ENCODE results near the gene COA3. TPM values are rescaled to one million over a fixed set of nuclear protein-coding genes. Genes with fewer than 3 reads are reported as not detected.
A peak's percentile ranks its signal among the peaks of the same experiment; 100 is the strongest.

The COA3 gene
- polyA plus RNA-seq, 2 of the 4 experiments (the other 2 are of a cell fraction), result 126 to 131 TPM

DNA sequence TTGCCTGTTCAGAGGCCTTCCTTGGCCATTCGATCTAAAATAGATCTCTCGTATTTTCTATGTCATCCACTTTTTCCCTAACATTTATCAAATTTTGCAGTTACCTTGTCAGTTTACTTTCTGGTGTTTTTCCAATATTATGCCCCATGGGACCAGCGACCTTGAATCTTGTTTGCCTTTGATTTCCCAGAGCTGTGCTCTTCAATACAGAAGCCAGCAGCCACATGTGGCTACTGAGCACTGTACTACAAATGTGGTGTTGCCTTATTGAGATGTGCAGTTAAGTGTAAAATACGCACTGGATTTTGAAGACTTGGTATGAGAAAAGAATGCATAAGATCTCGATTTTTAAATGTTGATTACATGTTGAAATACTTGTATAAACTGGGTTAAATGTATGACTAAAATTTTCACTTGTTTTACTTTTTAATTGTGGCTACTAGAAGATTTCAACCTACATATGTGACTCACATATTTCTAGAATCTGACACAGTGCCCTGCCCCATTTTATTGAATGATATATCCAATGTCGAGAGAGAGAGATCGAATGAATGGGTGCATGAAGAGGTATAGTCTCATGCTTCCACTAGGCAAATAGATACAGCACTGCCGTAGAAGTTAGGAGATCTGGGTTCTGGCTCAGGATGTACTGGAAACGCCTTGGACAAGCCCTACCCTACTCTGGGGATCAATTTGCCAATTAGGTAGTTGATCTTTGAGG is 33.9 kb upstream of the COA3 start:
- 46% methylated on average over 9 of the region's 9 CpGs for WGBS (ENCODE audit: missing lambda C conversion rate)
- POLR2A ChIA-PET, result interaction anchor here (2.0 to 2.3 kb wide), 2 partner anchors 8 to 166 kb away, joined by 8 to 30 read pairs; partner anchors contain the start of genes BECN1 and RPL27
- CTCF ChIA-PET, result interaction anchor here (0.7 to 6.4 kb wide), 14 partner anchors 10 to 284 kb away, joined by 3 to 81 read pairs (median 6); partner anchors contain the start of genes AOC2, BECN1 and PSMC3IP
- TF ChIP-seq HOXA7 (CRISPR knock-in tag; IDR thresholded peaks at IDR 0.05) (peak; percentile 57; the same call in 1 of the 2 replicates), MAFK (IDR thresholded peaks at IDR 0.05; ENCODE audit: partially characterized antibody) (no peak), FOSL2 (IDR thresholded peaks at IDR 0.05) (no peak), FOSL2 (CRISPR knock-in tag; IDR thresholded peaks at IDR 0.05) (peak; percentile 14; the same call in 1 of the 2 replicates), ZFP36 (IDR thresholded peaks at IDR 0.05; ENCODE audit: borderline replicate concordance, partially characterized antibody) (no peak)
- H3K9me3 ChIP-seq, result no peaks in the 10 kb centered on the region
- H3K4me3 ChIP-seq, result peak overlapping the region; percentile 94
- H3K4me1 ChIP-seq, result peaks cover 22% of the 10 kb centered on the region
- H3K4me2 ChIP-seq, result peak overlapping the region; percentile 85
- peak; percentile 19 to 43; a peak in 5 of 6 replicates for ATAC-seq
- peak in 1 of 2 experiments; percentile 27 for DNase-seq (ENCODE audit: low read depth in 1 of 2, low spot score in 1 of 2)
- peak overlapping the region; percentile 95 to 96 for H3K27ac ChIP-seq
- no peak for FAIRE-seq

DNA sequence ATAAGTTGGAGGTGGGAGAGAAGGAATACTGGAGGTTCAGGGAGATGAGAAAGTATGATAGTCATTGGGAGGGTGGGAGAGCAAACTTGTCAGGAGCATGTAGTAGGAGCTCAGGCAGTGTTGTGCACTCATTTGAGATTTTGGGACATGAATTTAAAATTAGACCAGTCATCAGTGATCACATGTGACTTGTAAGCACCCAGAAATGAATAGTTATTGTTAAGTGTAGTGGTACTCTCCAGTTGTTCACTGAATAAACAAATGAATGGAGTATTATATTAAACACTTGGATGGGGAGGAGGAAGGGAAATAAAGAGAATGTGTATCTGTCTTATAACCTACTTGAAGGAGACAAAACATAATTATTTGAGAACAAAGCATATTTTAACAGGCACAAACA is 32.5 kb upstream of the COA3 start:
- ChIA-PET CTCF (interaction anchor here (1.0 to 6.4 kb wide), 3 partner anchors 11 to 65 kb away, joined by 3 to 81 read pairs (median 11); partner anchors contain the start of gene AOC2), POLR2A (interaction anchor here (1.2 kb wide), 1 partner anchor 253 kb away, joined by 3 read pairs; no protein-coding TSS in a partner anchor)
- H3K9me3 ChIP-seq, result no peaks in the 10 kb centered on the region
- no peak for FAIRE-seq
- TF ChIP-seq, protein P1, sequence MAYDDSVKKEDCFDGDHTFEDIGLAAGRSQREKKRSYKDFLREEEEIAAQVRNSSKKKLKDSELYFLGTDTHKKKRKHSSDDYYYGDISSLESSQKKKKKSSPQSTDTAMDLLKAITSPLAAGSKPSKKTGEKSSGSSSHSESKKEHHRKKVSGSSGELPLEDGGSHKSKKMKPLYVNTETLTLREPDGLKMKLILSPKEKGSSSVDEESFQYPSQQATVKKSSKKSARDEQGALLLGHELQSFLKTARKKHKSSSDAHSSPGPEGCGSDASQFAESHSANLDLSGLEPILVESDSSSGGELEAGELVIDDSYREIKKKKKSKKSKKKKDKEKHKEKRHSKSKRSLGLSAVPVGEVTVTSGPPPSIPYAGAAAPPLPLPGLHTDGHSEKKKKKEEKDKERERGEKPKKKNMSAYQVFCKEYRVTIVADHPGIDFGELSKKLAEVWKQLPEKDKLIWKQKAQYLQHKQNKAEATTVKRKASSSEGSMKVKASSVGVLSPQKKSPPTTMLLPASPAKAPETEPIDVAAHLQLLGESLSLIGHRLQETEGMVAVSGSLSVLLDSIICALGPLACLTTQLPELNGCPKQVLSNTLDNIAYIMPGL (CRISPR knock-in tag; IDR thresholded peaks at IDR 0.05; ENCODE audit: borderline replicate concordance), result no peak
- TF ChIP-seq, protein P2, sequence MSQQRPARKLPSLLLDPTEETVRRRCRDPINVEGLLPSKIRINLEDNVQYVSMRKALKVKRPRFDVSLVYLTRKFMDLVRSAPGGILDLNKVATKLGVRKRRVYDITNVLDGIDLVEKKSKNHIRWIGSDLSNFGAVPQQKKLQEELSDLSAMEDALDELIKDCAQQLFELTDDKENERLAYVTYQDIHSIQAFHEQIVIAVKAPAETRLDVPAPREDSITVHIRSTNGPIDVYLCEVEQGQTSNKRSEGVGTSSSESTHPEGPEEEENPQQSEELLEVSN (IDR thresholded peaks at IDR 0.05; ENCODE audit: borderline replicate concordance, low read depth), result no peak
- no peak for TF ChIP-seq HEYL (CRISPR knock-in tag; IDR thresholded peaks at IDR 0.05)
- TF ChIP-seq SREBF2 (IDR thresholded peaks at IDR 0.05), result no peak
- TF ChIP-seq CBX2 (IDR thresholded peaks at IDR 0.05; ENCODE audit: borderline replicate concordance, low read depth), result no peak
- TF ChIP-seq ZSCAN20 (CRISPR knock-in tag; IDR thresholded peaks at IDR 0.05), result no peak
- TF ChIP-seq FOXS1 (CRISPR knock-in tag; IDR thresholded peaks at IDR 0.05), result no peak
- TF ChIP-seq, protein P3, sequence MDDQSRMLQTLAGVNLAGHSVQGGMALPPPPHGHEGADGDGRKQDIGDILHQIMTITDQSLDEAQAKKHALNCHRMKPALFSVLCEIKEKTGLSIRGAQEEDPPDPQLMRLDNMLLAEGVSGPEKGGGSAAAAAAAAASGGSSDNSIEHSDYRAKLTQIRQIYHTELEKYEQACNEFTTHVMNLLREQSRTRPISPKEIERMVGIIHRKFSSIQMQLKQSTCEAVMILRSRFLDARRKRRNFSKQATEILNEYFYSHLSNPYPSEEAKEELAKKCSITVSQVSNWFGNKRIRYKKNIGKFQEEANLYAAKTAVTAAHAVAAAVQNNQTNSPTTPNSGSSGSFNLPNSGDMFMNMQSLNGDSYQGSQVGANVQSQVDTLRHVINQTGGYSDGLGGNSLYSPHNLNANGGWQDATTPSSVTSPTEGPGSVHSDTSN (IDR thresholded peaks at IDR 0.05), result no peak
- TF ChIP-seq NFE2L2 (conservative IDR thresholded peaks at IDR 0.05; ENCODE audit: low read length), result no peak
- TF ChIP-seq RAD21 (conservative IDR thresholded peaks at IDR 0.05 in 1 of 2, IDR thresholded peaks at IDR 0.05 in 1 of 2), result no peak
- TF ChIP-seq FOSL2 (IDR thresholded peaks at IDR 0.05), result no peak
- no peak for TF ChIP-seq FOSL2 (CRISPR knock-in tag; IDR thresholded peaks at IDR 0.05)
- TF ChIP-seq EHF (CRISPR knock-in tag; IDR thresholded peaks at IDR 0.05), result no peak
- TF ChIP-seq EP300 (IDR thresholded peaks at IDR 0.05), result no peak
- TF ChIP-seq CHD2 (IDR thresholded peaks at IDR 0.05; ENCODE audit: low read length, partially characterized antibody), result no peak
- no peak for TF ChIP-seq RNF2 (IDR thresholded peaks at IDR 0.05; ENCODE audit: borderline replicate concordance, low read depth)
- TF ChIP-seq KDM1A (IDR thresholded peaks at IDR 0.05; ENCODE audit: low read depth), result no peak
- no peak for TF ChIP-seq HOXA7 (CRISPR knock-in tag; IDR thresholded peaks at IDR 0.05)
- H3K4me1 ChIP-seq, result peaks cover 22% of the 10 kb centered on the region
- no peak overlapping the region for H3K4me2 ChIP-seq
- ATAC-seq, result no peak
- DNase-seq (ENCODE audit: low read depth in 1 of 2, low spot score in 1 of 2), result no peak
- H3K27ac ChIP-seq, result no peak overlapping the region
- no peak overlapping the region for H3K4me3 ChIP-seq
